Smooth muscle cell (in vitro differentiated cells): ENCODE data around the gene ENDOU. TPM values are rescaled to one million over a fixed set of nuclear protein-coding genes. Genes with fewer than 3 reads are reported as not detected.

Source experiments
- DNase-seq: peaks from one replicate; lab custom pipeline; 2025; ENCODE audit not compliant: unreplicated experiment; lab: John Stamatoyannopoulos, UW
- H2AFZ ChIP-seq: fragments of 200-600 bp; sonication (generic); 2 replicates; pipeline ENCODE4 v1.6.0; 2016; ENCODE audit warnings: antibody characterized with exemption, low read depth, mild to moderate bottlenecking
- H3F3A ChIP-seq: fragments of 200-600 bp; sonication (generic); 2 replicates; pipeline ENCODE4 v1.6.0; 2017; ENCODE audit warnings: antibody characterized with exemption, low read depth
- H3K27ac ChIP-seq: fragments of 200-600 bp; sonication (generic); 2 replicates; pipeline ENCODE4 v1.5.1; 2016; ENCODE audit warnings: low read depth, mild to moderate bottlenecking
- H3K27me3 ChIP-seq: fragments of 200-600 bp; sonication (generic); 2 replicates; pipeline ENCODE4 v1.6.1; 2016; ENCODE audit warnings: low read depth, mild to moderate bottlenecking
- H3K36me3 ChIP-seq: fragments of 200-600 bp; sonication (generic); 2 replicates; pipeline ENCODE4 v1.5.1; 2016; ENCODE audit warnings: low read depth
- H3K4me1 ChIP-seq: fragments of 200-600 bp; sonication (generic); 2 replicates; pipeline ENCODE4 v1.5.1; 2016; ENCODE audit warnings: low read depth
- H3K4me2 ChIP-seq: fragments of 200-600 bp; sonication (generic); 2 replicates; pipeline ENCODE4 v1.6.0; 2016; ENCODE audit warnings: mild to moderate bottlenecking
- H3K4me3 ChIP-seq: fragments of 200-600 bp; sonication (generic); 2 replicates; pipeline ENCODE4 v1.5.1; 2016; ENCODE audit warnings: mild to moderate bottlenecking
- H3K79me2 ChIP-seq: fragments of 200-600 bp; sonication (generic); 2 replicates; pipeline ENCODE4 v1.6.0; 2016; ENCODE audit warnings: low read depth, mild to moderate bottlenecking
- H3K9ac ChIP-seq: fragments of 200-600 bp; sonication (generic); 2 replicates; pipeline ENCODE4 v1.6.0; 2016; ENCODE audit warnings: low read depth
- H3K9me3 ChIP-seq: fragments of 200-600 bp; sonication (generic); replicated peaks from 2 replicates; pipeline ENCODE4 v1.5.1; 2016; ENCODE audit warnings: low read depth
- H4K20me1 ChIP-seq: fragments of 200-600 bp; sonication (generic); 2 replicates; pipeline ENCODE4 v1.6.0; 2016; ENCODE audit warnings: low read depth
- CTCF ChIP-seq: fragments of 200-600 bp; sonication (generic); IDR thresholded peaks from 2 replicates; pipeline ENCODE4 v1.5.1; 2017; ENCODE audit warnings: borderline replicate concordance, mild to moderate bottlenecking, antibody characterized with exemption; ENCODE audit not compliant: insufficient read depth, poor library complexity, severe bottlenecking
- WGBS: methylation state at CpG from one replicate; pipeline ENCODE4 v1.1.7; 2016; ENCODE audit warnings: low lambda C conversion rate; 5-methylcytosine and 5-hydroxymethylcytosine counted together
- polyA plus RNA-seq: library from polyadenylated mRNA; unstranded; fragments of >200 nt; fragmentation: Nextera tagmentation; extraction: Ambion mirVana; gene quantifications from 2 replicates; pipeline ENCODE4 v1.2.1, GENCODE V29; 2016
- total RNA-seq: library from RNA; depleted of rRNA; stranded (reverse); fragments of >200 nt; gene quantifications from 2 replicates; pipeline ENCODE4 v1.2.3, GENCODE V29; 2014

Gene ENDOU
- total and polyA plus RNA-seq, 2 experiments from 2014 or later = 0.47 to 5.1 TPM

GRCh38 chr12:47717443-47718193 lies 7.7 kb downstream of the ENDOU start:
- Histone ChIP-seq H4K20me1 (no peaks in the 10 kb centered on the region), H3K9me3 (no peaks in the 10 kb centered on the region), H3K4me1 (peaks cover 4% of the 10 kb centered on the region), H3F3A (no peaks in the 10 kb centered on the region), H2AFZ (peak overlapping the region; percentile 35), H3K4me2 (peak overlapping the region; percentile 33), H3K79me2 (no peaks in the 10 kb centered on the region), H3K4me3 (no peak overlapping the region), H3K27me3 (no peaks in the 10 kb centered on the region), H3K9ac (peak overlapping the region; percentile 20), H3K27ac (peak overlapping the region; percentile 47), H3K36me3 (no peaks in the 10 kb centered on the region)
- 22% methylated on average over 13 of the region's 13 CpGs for WGBS
- DNase-seq = peak; percentile 38
- peak; percentile 76 for TF ChIP-seq CTCF

GRCh38 chr12:47717046-47717442 lies 8.2 kb downstream of the ENDOU start:
- no peak for TF ChIP-seq CTCF
- H2AFZ ChIP-seq = no peak overlapping the region
- no peaks in the 10 kb centered on the region for H4K20me1 ChIP-seq
- no peak overlapping the region for H3K4me3 ChIP-seq
- WGBS = 92% methylated on average over 6 of the region's 6 CpGs
- no peaks in the 10 kb centered on the region for H3K27me3 ChIP-seq
- no peak overlapping the region for H3K4me2 ChIP-seq
- no peaks in the 10 kb centered on the region for H3K79me2 ChIP-seq
- H3K4me1 ChIP-seq = peaks cover 4% of the 10 kb centered on the region
- H3K9ac ChIP-seq = no peak overlapping the region
- no peaks in the 10 kb centered on the region for H3K36me3 ChIP-seq
- DNase-seq = no peak
- no peaks in the 10 kb centered on the region for H3K9me3 ChIP-seq
- no peaks in the 10 kb centered on the region for H3F3A ChIP-seq
- no peak overlapping the region for H3K27ac ChIP-seq

- H3K4me1 ChIP-seq = peaks cover 4% of the 10 kb centered on the region
- no peaks in the 10 kb centered on the region for H4K20me1 ChIP-seq
- no peaks in the 10 kb centered on the region for H3K36me3 ChIP-seq
- H3K27me3 ChIP-seq = no peaks in the 10 kb centered on the region
- H3K4me2 ChIP-seq = no peak overlapping the region
- H3F3A ChIP-seq = no peaks in the 10 kb centered on the region
- TF ChIP-seq CTCF = no peak
- no peak overlapping the region for H2AFZ ChIP-seq
- H3K9me3 ChIP-seq = no peaks in the 10 kb centered on the region
- H3K9ac ChIP-seq = no peak overlapping the region
- H3K27ac ChIP-seq = no peak overlapping the region
- no peak overlapping the region for H3K4me3 ChIP-seq
- no peaks in the 10 kb centered on the region for H3K79me2 ChIP-seq
- 86% methylated on average over 13 of the region's 13 CpGs for WGBS
- DNase-seq = no peak
Observed at GRCh38 chr12:47715877-47716548, 9.3 kb downstream of the ENDOU start.
